ENCODE measurements around the gene ARHGAP25. TPM values are rescaled to one million over a fixed set of nuclear protein-coding genes. Genes with fewer than 3 reads are reported as not detected.

Gene ARHGAP25
- total and polyA plus RNA-seq, 2 experiments from 2014 or later = 1.9 to 2.0 TPM

- TF ChIP-seq REST (IDR thresholded peaks at IDR 0.05; ENCODE audit: unreplicated experiment) = no peak
- no peak for TF ChIP-seq JUNB (IDR thresholded peaks at IDR 0.05; ENCODE audit: unreplicated experiment)
- TF ChIP-seq, protein P1, sequence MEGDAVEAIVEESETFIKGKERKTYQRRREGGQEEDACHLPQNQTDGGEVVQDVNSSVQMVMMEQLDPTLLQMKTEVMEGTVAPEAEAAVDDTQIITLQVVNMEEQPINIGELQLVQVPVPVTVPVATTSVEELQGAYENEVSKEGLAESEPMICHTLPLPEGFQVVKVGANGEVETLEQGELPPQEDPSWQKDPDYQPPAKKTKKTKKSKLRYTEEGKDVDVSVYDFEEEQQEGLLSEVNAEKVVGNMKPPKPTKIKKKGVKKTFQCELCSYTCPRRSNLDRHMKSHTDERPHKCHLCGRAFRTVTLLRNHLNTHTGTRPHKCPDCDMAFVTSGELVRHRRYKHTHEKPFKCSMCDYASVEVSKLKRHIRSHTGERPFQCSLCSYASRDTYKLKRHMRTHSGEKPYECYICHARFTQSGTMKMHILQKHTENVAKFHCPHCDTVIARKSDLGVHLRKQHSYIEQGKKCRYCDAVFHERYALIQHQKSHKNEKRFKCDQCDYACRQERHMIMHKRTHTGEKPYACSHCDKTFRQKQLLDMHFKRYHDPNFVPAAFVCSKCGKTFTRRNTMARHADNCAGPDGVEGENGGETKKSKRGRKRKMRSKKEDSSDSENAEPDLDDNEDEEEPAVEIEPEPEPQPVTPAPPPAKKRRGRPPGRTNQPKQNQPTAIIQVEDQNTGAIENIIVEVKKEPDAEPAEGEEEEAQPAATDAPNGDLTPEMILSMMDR (conservative IDR thresholded peaks at IDR 0.05; ENCODE audit: low read depth in 2 of 2) = no peak
- no peak for TF ChIP-seq NANOG (IDR thresholded peaks at IDR 0.05; ENCODE audit: borderline replicate concordance)
- no peak for TF ChIP-seq ZNF331 (CRISPR knock-in tag; IDR thresholded peaks at IDR 0.05; ENCODE audit: low read depth)
- TF ChIP-seq ZNF114 (CRISPR knock-in tag; IDR thresholded peaks at IDR 0.05) = no peak
- no peak for TF ChIP-seq EZH2 (IDR thresholded peaks at IDR 0.05; ENCODE audit: low read depth, unreplicated experiment)
- TF ChIP-seq STAT1 (IDR thresholded peaks at IDR 0.05; ENCODE audit: unreplicated experiment) = no peak
- TF ChIP-seq, protein P2, sequence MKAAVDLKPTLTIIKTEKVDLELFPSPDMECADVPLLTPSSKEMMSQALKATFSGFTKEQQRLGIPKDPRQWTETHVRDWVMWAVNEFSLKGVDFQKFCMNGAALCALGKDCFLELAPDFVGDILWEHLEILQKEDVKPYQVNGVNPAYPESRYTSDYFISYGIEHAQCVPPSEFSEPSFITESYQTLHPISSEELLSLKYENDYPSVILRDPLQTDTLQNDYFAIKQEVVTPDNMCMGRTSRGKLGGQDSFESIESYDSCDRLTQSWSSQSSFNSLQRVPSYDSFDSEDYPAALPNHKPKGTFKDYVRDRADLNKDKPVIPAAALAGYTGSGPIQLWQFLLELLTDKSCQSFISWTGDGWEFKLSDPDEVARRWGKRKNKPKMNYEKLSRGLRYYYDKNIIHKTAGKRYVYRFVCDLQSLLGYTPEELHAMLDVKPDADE (IDR thresholded peaks at IDR 0.05) = no peak
Observed at GRCh38 chr2:68790600-68790999, 56.0 kb downstream of the ARHGAP25 start (continued).

- H3K9me2 ChIP-seq (ENCODE audit: insufficient read depth) = peaks cover 3% of the 10 kb centered on the region; the same call in 1 of the 2 replicates
- TF ChIP-seq STAT1 (IDR thresholded peaks at IDR 0.05; ENCODE audit: unreplicated experiment) (no peak), JUNB (IDR thresholded peaks at IDR 0.05; ENCODE audit: unreplicated experiment) (no peak)
- H3K27me3 ChIP-seq (ENCODE audit: insufficient read depth) = no peaks in the 10 kb centered on the region
- Mint-ChIP-seq H3K9me3 (no peaks in the 10 kb centered on the region), H3K36me3 (ENCODE audit: low read depth) (no peaks in the 10 kb centered on the region), H3K27me3 (ENCODE audit: insufficient read depth, low read depth, poor library complexity) (no peaks in the 10 kb centered on the region), H3K4me1 (peaks cover 4% of the 10 kb centered on the region; the same call in 1 of the 3 replicates), H3K27ac (no peak overlapping the region), H3K4me3 (no peak overlapping the region)
- ATAC-seq (no peak), DNase-seq (ENCODE audit: low spot score) (no peak)
- no peak overlapping the region for H3K4me2 ChIP-seq
- no peaks in the 10 kb centered on the region for H3F3A ChIP-seq (replicated peaks; ENCODE audit: low read depth)
- no peak overlapping the region for H3K4me3 ChIP-seq
- no peak overlapping the region for H2AFZ ChIP-seq
- no peaks in the 10 kb centered on the region for H3K4me1 ChIP-seq (ENCODE audit: insufficient read depth)
- no peak overlapping the region for H3K27ac ChIP-seq (ENCODE audit: low read depth)
- H3K36me3 ChIP-seq (ENCODE audit: insufficient read depth) = no peaks in the 10 kb centered on the region
- no peaks in the 10 kb centered on the region for H4K20me1 ChIP-seq (replicated peaks; ENCODE audit: insufficient read depth)
- H3K79me2 ChIP-seq (replicated peaks; ENCODE audit: insufficient read depth) = no peaks in the 10 kb centered on the region
Observed at GRCh38 chr2:68791914-68792313, 57.3 kb downstream of the ARHGAP25 start.
